ENCODE data around the gene RHOF. TPM values are rescaled to one million over a fixed set of nuclear protein-coding genes. Genes with fewer than 3 reads are reported as not detected.
A peak's percentile ranks its signal among the peaks of the same experiment; 100 is the strongest.

Gene RHOF
- polyA plus RNA-seq, 1 of the 3 experiments (the other 2 are of a cell fraction), result 5.0 TPM

GRCh38 chr12:121803861-121804416 lies 10.5 kb upstream of the RHOF start, which contains the start of gene SETD1B:
Gene SETD1B (plus strand): TSS chr12:121804009. CDS start chr12:121804738, 729 bp downstream.
- peaks cover 71% of the 10 kb centered on the region for H3K79me2 ChIP-seq (ENCODE audit: insufficient read depth)
- H3K9ac ChIP-seq, result peak within 1 kb of the TSS; percentile 93
- H3K4me2 ChIP-seq, result peak within 1 kb of the TSS; percentile 89
- CTCF ChIA-PET, result interaction anchor here (0.6 to 18.3 kb wide), 4 partner anchors 8 to 1169 kb away, joined by 3 to 675 read pairs (median 14); partner anchors contain the start of genes PSMD9 and RHOF
- H3K9me3 ChIP-seq, result no peaks in the 10 kb centered on the region
- no peaks in the 10 kb centered on the region for H3K27me3 ChIP-seq (ENCODE audit: insufficient read depth)
- peaks cover 13 to 14% of the 10 kb centered on the region in 2 experiments for H3K36me3 ChIP-seq (replicated peaks in 1 of 2; ENCODE audit: control insufficient read depth in 1 of 2, insufficient read depth in 2 of 2, low read length in 1 of 2)
- H3K4me3 ChIP-seq (ENCODE audit: low read depth in 2 of 2, low read length in 1 of 2), result peak within 1 kb of the TSS; percentile 73 to 91
- peaks cover 11 to 21% of the 10 kb centered on the region in 2 experiments; a peak in 2 of 4 replicates for H3K4me1 ChIP-seq (ENCODE audit: control insufficient read depth in 1 of 2, insufficient read depth in 2 of 2, low read depth in 1 of 2, low read length in 1 of 2)
- TF ChIP-seq EZH2phosphoT487 (IDR thresholded peaks at IDR 0.05; ENCODE audit: borderline replicate concordance, low read depth) (no peak), YY1 (IDR thresholded peaks at IDR 0.05; ENCODE audit: low read depth) (no peak)
- H2AFZ ChIP-seq (ENCODE audit: low read depth), result peak within 1 kb of the TSS; percentile 82; the same call in 1 of the 2 replicates
- 5% methylated on average over 21 of the region's 74 CpGs for WGBS (ENCODE audit: low lambda C conversion rate)
- H4K20me1 ChIP-seq (ENCODE audit: insufficient read depth), result peaks cover 8% of the 10 kb centered on the region
- H3K9me2 ChIP-seq, result no peaks in the 10 kb centered on the region
- DNase-seq, result peak; percentile 65
- POLR2A ChIA-PET, result interaction anchor here (1.3 to 3.4 kb wide), 4 partner anchors 7 to 220 kb away, joined by 3 to 30 read pairs (median 7); partner anchors contain the start of gene PSMD9
- peaks cover 29% of the 10 kb centered on the region for H3F3A ChIP-seq (replicated peaks; ENCODE audit: insufficient read depth)
- peak within 1 kb of the TSS; percentile 98 to 99 for H3K27ac ChIP-seq (ENCODE audit: low read depth in 2 of 2, low read length in 1 of 2)

GRCh38 chr12:121802843-121803698 lies 9.6 kb upstream of the RHOF start:
- H3K4me1 ChIP-seq (ENCODE audit: control insufficient read depth in 1 of 2, insufficient read depth in 2 of 2, low read depth in 1 of 2, low read length in 1 of 2), result peaks cover 18 to 30% of the 10 kb centered on the region in 2 experiments
- peak overlapping the region; percentile 98 to 99 for H3K27ac ChIP-seq (ENCODE audit: low read depth in 2 of 2, low read length in 1 of 2)
- H3K36me3 ChIP-seq (replicated peaks in 1 of 2; ENCODE audit: control insufficient read depth in 1 of 2, insufficient read depth in 2 of 2, low read length in 1 of 2), result peaks cover 11 to 12% of the 10 kb centered on the region in 2 experiments
- peak overlapping the region; percentile 82; the same call in 1 of the 2 replicates for H2AFZ ChIP-seq (ENCODE audit: low read depth)
- peaks cover 8% of the 10 kb centered on the region for H4K20me1 ChIP-seq (ENCODE audit: insufficient read depth)
- peaks cover 33% of the 10 kb centered on the region for H3F3A ChIP-seq (replicated peaks; ENCODE audit: insufficient read depth)
- ChIA-PET CTCF (interaction anchor here (0.7 to 18.3 kb wide), 5 partner anchors 9 to 249 kb away, joined by 3 to 675 read pairs (median 12); partner anchors contain the start of genes PSMD9 and RHOF), POLR2A (interaction anchor here (0.6 to 3.4 kb wide), 6 partner anchors 8 to 221 kb away, joined by 3 to 30 read pairs (median 4); partner anchors contain the start of gene PSMD9)
- H3K9ac ChIP-seq, result peak overlapping the region; percentile 88
- no peaks in the 10 kb centered on the region for H3K9me3 ChIP-seq
- peak overlapping the region; percentile 77 for H3K4me2 ChIP-seq
- 1% methylated on average over 45 of the region's 65 CpGs for WGBS (ENCODE audit: low lambda C conversion rate)
- H3K79me2 ChIP-seq (ENCODE audit: insufficient read depth), result peaks cover 72% of the 10 kb centered on the region
- H3K4me3 ChIP-seq (ENCODE audit: low read depth in 2 of 2, low read length in 1 of 2), result peak overlapping the region; percentile 70 to 73
- DNase-seq, result peak; percentile 88
- H3K9me2 ChIP-seq, result no peaks in the 10 kb centered on the region
- H3K27me3 ChIP-seq (ENCODE audit: insufficient read depth), result no peaks in the 10 kb centered on the region
- TF ChIP-seq RCOR1 (IDR thresholded peaks at IDR 0.05; ENCODE audit: low read length) (no peak), MEF2A (IDR thresholded peaks at IDR 0.05; ENCODE audit: borderline replicate concordance, low read depth) (no peak), IRF3 (IDR thresholded peaks at IDR 0.05; ENCODE audit: low read depth, low read length) (peak; percentile 20), JUND (IDR thresholded peaks at IDR 0.05) (0 out of 2 replicates have a peak, but pooled peaks have one; percentile 0), USF1 (IDR thresholded peaks at IDR 0.05; ENCODE audit: borderline replicate concordance, low read depth) (0 out of 2 replicates have a peak, but pooled peaks have one; percentile 11), TEAD4 (IDR thresholded peaks at IDR 0.05; ENCODE audit: borderline replicate concordance, insufficient read depth) (0 out of 2 replicates have a peak, but pooled peaks have one; percentile 18), RAD21 (IDR thresholded peaks at IDR 0.05; ENCODE audit: low read length) (no peak), NFIC (IDR thresholded peaks at IDR 0.05; ENCODE audit: borderline replicate concordance) (no peak), NRF1 (IDR thresholded peaks at IDR 0.05; ENCODE audit: low read depth, low read length) (no peak), CTCF (IDR thresholded peaks at IDR 0.05) (no peak), MAX (IDR thresholded peaks at IDR 0.05; ENCODE audit: low read depth) (0 out of 2 replicates have a peak, but pooled peaks have one; percentile 15), MXI1 (IDR thresholded peaks at IDR 0.05; ENCODE audit: low read depth, low read length) (peak; percentile 61; the same call in 1 of the 2 replicates), EP300 (IDR thresholded peaks at IDR 0.05; ENCODE audit: borderline replicate concordance in 1 of 2, low read depth in 1 of 2, low read length in 1 of 2) (no peak), SMC3 (IDR thresholded peaks at IDR 0.05; ENCODE audit: low read depth, low read length) (no peak), RXRA (IDR thresholded peaks at IDR 0.05; ENCODE audit: borderline replicate concordance, low read depth) (peak; percentile 8; the same call in 1 of the 2 replicates), FOXM1 (IDR thresholded peaks at IDR 0.05; ENCODE audit: low read depth) (no peak), TCF12 (IDR thresholded peaks at IDR 0.05) (peak; percentile 21; the same call in 1 of the 2 replicates)

Data from SK-N-SH (cell line).